ENCODE measurements around the gene GRM5.
"Not testable (repeated sequence)": the region's sequence is repeated elsewhere in the genome, so short reads cannot be mapped to it uniquely, and the experiment has no call there.

Gene GRM5

GRCh38 chr11:88961621-88962020, 104.2 kb downstream of the GRM5 start:
- H3K4me1 ChIP-seq (ENCODE audit: insufficient read depth, low read length); H3K27me3 ChIP-seq (ENCODE audit: insufficient read depth, low read length); H3K9me3 ChIP-seq (ENCODE audit: insufficient read depth, low read depth, low read length); H3K9ac ChIP-seq (ENCODE audit: low read depth, low read length); H3K36me3 ChIP-seq (ENCODE audit: insufficient read depth, low read depth, low read length); H3K4me3 ChIP-seq (ENCODE audit: low read length); H3K27ac ChIP-seq (ENCODE audit: low read length): not testable (repeated sequence)

DNA sequence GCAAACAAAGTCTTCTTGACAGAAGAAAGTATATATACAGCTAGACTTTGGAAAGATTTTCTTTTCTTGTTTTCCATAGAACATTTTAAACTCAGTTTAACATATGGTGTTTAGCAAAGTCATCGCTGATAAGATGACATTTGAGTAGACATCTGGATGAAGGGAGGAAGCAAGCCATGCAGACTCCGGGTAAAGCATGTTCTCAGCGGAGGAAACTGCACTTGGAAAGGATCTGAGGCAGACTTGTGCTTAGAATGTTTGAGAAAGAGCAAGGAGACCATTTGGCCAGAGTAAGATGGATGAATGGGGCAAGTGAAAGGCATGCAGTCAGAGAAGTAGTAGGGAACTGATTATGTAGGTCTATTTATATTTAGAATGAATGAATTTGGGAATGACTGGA, 105.9 kb downstream of the GRM5 start:
- H3K36me3 ChIP-seq (ENCODE audit: insufficient read depth, low read depth, low read length); H3K9me3 ChIP-seq (ENCODE audit: insufficient read depth, low read depth, low read length): not testable (repeated sequence)

GRCh38 chr11:88950975-88951374, 114.8 kb downstream of the GRM5 start:
- no peak overlapping the region for H3K4me3 ChIP-seq (ENCODE audit: low read length)
- no peaks in the 10 kb centered on the region for H3K36me3 ChIP-seq (ENCODE audit: insufficient read depth, low read depth, low read length)
- H3K9ac ChIP-seq (ENCODE audit: low read depth, low read length), result no peak overlapping the region
- H3K27me3 ChIP-seq (ENCODE audit: insufficient read depth, low read length), result no peaks in the 10 kb centered on the region
- H3K4me1 ChIP-seq (ENCODE audit: insufficient read depth, low read length), result no peaks in the 10 kb centered on the region
- no peaks in the 10 kb centered on the region for H3K9me3 ChIP-seq (ENCODE audit: insufficient read depth, low read depth, low read length)
- H3K27ac ChIP-seq (ENCODE audit: low read length), result no peak overlapping the region

More for the DNA sequence above, 105.9 kb downstream of the GRM5 start:
- not testable (repeated sequence) for H3K27me3 ChIP-seq (ENCODE audit: insufficient read depth, low read length); H3K27ac ChIP-seq (ENCODE audit: low read length); H3K4me1 ChIP-seq (ENCODE audit: insufficient read depth, low read length); H3K9ac ChIP-seq (ENCODE audit: low read depth, low read length); H3K4me3 ChIP-seq (ENCODE audit: low read length)

DNA sequence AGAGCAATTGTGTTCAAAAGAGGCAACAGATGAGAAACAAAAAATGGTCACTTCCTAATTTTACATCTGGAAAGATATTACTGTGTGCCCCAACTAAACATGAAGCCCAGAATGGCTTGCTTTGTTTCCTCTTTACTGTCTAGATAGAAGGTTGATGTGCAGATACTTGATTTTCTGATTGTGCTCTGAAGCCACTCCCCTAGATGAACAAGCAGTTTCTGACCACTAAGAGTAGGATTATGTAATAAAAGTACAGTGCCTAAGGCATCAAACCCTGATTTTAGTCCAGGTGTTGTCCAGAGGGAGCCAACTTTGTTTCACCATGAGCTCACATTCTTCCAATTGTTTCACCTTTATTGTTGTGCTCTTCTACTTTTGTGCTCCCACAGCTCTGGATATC, 116.9 kb downstream of the GRM5 start:
- not testable (repeated sequence) for H3K4me3 ChIP-seq (ENCODE audit: low read length); H3K9me3 ChIP-seq (ENCODE audit: insufficient read depth, low read depth, low read length); H3K27ac ChIP-seq (ENCODE audit: low read length); H3K9ac ChIP-seq (ENCODE audit: low read depth, low read length); H3K27me3 ChIP-seq (ENCODE audit: insufficient read depth, low read length); H3K4me1 ChIP-seq (ENCODE audit: insufficient read depth, low read length); H3K36me3 ChIP-seq (ENCODE audit: insufficient read depth, low read depth, low read length)

DNA sequence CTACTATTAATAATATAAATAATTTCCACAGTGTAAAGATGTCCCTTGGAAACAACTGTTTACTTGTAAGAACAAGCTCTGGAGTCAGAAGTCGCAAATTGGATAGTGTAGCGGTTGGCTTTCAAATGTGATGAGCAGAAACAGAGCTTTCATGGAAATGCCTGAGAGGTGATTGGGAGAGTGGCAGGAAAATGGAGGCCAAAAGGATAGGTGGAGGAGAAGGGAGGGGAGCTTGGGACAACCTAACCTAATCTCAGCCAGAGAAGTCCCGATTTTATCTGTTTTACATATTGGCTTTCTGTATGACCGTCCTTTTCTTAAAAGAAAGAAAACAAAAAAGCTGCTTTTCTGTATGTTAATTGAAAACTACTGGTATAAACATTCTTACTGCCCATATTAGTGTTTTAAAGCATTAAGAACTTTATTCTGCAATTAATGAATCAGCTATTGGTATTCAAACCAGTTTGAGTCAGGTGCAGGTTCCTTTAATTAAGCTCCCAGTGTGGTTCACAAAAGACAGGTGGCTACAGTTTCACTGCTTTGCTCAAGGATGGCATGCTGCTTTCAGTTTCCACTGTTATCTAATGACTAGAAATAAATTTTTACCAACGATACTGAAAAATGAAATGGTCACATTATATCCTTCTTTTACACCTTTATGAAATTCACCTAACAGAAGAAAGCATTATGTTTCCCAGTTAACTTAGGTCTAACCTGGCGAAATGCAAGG, 117.8 kb downstream of the GRM5 start:
- not testable (repeated sequence) for H3K27me3 ChIP-seq (ENCODE audit: insufficient read depth, low read length); H3K4me1 ChIP-seq (ENCODE audit: insufficient read depth, low read length); H3K36me3 ChIP-seq (ENCODE audit: insufficient read depth, low read depth, low read length); H3K9me3 ChIP-seq (ENCODE audit: insufficient read depth, low read depth, low read length); H3K9ac ChIP-seq (ENCODE audit: low read depth, low read length); H3K27ac ChIP-seq (ENCODE audit: low read length); H3K4me3 ChIP-seq (ENCODE audit: low read length)

GRCh38 chr11:88929665-88930064, 136.1 kb downstream of the GRM5 start:
- H3K9ac ChIP-seq (ENCODE audit: low read depth, low read length); H3K4me3 ChIP-seq (ENCODE audit: low read length); H3K9me3 ChIP-seq (ENCODE audit: insufficient read depth, low read depth, low read length); H3K4me1 ChIP-seq (ENCODE audit: insufficient read depth, low read length); H3K27ac ChIP-seq (ENCODE audit: low read length); H3K36me3 ChIP-seq (ENCODE audit: insufficient read depth, low read depth, low read length); H3K27me3 ChIP-seq (ENCODE audit: insufficient read depth, low read length): not testable (repeated sequence)

DNA sequence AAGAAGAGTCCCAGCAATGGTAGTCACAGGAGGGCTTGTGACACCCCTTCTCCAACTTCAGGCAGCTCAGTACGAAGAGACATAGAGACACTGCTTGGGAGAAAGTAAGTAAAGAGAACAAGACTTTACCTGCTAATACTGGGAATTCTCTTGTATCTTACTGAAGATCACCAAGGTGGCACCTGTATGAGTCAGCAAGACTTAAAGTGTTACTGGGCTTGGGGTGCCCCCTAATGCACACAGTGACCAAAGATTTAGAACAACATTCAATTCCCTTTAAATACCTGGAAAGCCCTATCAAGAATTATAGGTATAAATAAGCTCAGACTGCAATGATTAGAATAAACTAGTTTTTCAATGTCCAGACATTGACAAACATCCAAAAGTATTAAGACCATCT, 148.7 kb downstream of the GRM5 start:
- H3K9ac ChIP-seq (ENCODE audit: low read depth, low read length); H3K36me3 ChIP-seq (ENCODE audit: insufficient read depth, low read depth, low read length); H3K4me3 ChIP-seq (ENCODE audit: low read length); H3K27me3 ChIP-seq (ENCODE audit: insufficient read depth, low read length); H3K4me1 ChIP-seq (ENCODE audit: insufficient read depth, low read length); H3K27ac ChIP-seq (ENCODE audit: low read length); H3K9me3 ChIP-seq (ENCODE audit: insufficient read depth, low read depth, low read length): not testable (repeated sequence)

DNA sequence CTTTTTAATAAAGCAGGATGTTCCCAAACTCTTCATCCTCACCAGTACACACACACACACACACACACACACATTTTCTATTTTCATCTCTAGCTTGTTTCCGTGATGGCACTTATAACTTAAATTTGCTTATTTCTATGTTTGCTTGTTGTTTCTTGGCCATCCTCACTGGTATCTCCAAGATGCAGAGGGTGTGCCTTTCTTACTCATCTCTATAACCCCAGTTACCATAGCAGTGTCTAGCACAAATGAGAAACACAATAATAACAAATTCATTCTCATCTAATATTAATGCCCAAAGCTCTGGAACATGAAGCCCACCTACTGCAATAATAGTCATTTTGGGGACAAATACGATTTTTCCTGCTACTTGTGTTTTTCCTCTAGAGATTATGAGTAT, 156.3 kb downstream of the GRM5 start:
- Histone ChIP-seq H3K9me3 (ENCODE audit: insufficient read depth, low read depth, low read length) (no peaks in the 10 kb centered on the region), H3K9ac (ENCODE audit: low read depth, low read length) (no peak overlapping the region), H3K4me1 (ENCODE audit: insufficient read depth, low read length) (no peaks in the 10 kb centered on the region), H3K27ac (ENCODE audit: low read length) (no peak overlapping the region), H3K27me3 (ENCODE audit: insufficient read depth, low read length) (no peaks in the 10 kb centered on the region), H3K36me3 (ENCODE audit: insufficient read depth, low read depth, low read length) (no peaks in the 10 kb centered on the region), H3K4me3 (ENCODE audit: low read length) (no peak overlapping the region)

GRCh38 chr11:88901436-88901835, 164.3 kb downstream of the GRM5 start:
- H3K9me3 ChIP-seq (ENCODE audit: insufficient read depth, low read depth, low read length); H3K4me3 ChIP-seq (ENCODE audit: low read length); H3K27ac ChIP-seq (ENCODE audit: low read length); H3K36me3 ChIP-seq (ENCODE audit: insufficient read depth, low read depth, low read length); H3K4me1 ChIP-seq (ENCODE audit: insufficient read depth, low read length); H3K9ac ChIP-seq (ENCODE audit: low read depth, low read length); H3K27me3 ChIP-seq (ENCODE audit: insufficient read depth, low read length): not testable (repeated sequence)

GRCh38 chr11:88888855-88889254, 176.9 kb downstream of the GRM5 start:
- H3K27me3 ChIP-seq (ENCODE audit: insufficient read depth, low read length); H3K4me1 ChIP-seq (ENCODE audit: insufficient read depth, low read length); H3K27ac ChIP-seq (ENCODE audit: low read length); H3K36me3 ChIP-seq (ENCODE audit: insufficient read depth, low read depth, low read length); H3K4me3 ChIP-seq (ENCODE audit: low read length); H3K9ac ChIP-seq (ENCODE audit: low read depth, low read length): not testable (repeated sequence)
- peaks cover 14% of the 10 kb centered on the region; the same call in 1 of the 2 replicates for H3K9me3 ChIP-seq (ENCODE audit: insufficient read depth, low read depth, low read length)

DNA sequence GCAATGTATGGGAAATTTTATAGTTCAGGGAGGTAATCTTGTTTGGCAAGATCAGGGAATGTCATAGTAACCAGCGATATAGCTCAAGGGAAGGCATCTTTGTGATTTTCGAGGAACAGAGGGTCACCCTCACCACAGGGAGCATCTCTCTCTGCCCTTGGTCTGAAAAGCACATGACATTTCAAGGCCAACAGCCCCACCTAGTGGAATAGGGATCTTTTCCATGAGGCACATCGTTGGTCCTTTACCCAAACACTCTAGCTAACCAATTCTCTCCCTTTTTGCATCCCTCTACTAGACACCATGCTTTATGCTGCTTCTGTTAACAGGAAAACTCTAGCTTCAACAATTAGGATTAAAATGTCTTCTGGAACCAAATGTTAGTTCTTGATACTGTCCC, 179.0 kb downstream of the GRM5 start:
- Histone ChIP-seq H3K9me3 (ENCODE audit: insufficient read depth, low read depth, low read length) (peaks cover 14% of the 10 kb centered on the region), H3K27ac (ENCODE audit: low read length) (no peak overlapping the region), H3K9ac (ENCODE audit: low read depth, low read length) (no peak overlapping the region), H3K36me3 (ENCODE audit: insufficient read depth, low read depth, low read length) (no peaks in the 10 kb centered on the region), H3K27me3 (ENCODE audit: insufficient read depth, low read length) (no peaks in the 10 kb centered on the region), H3K4me3 (ENCODE audit: low read length) (no peak overlapping the region), H3K4me1 (ENCODE audit: insufficient read depth, low read length) (no peaks in the 10 kb centered on the region)

GRCh38 chr11:88882800-88883199, 183.0 kb downstream of the GRM5 start:
- not testable (repeated sequence) for H3K4me1 ChIP-seq (ENCODE audit: insufficient read depth, low read length); H3K9me3 ChIP-seq (ENCODE audit: insufficient read depth, low read depth, low read length); H3K9ac ChIP-seq (ENCODE audit: low read depth, low read length); H3K27ac ChIP-seq (ENCODE audit: low read length); H3K36me3 ChIP-seq (ENCODE audit: insufficient read depth, low read depth, low read length); H3K4me3 ChIP-seq (ENCODE audit: low read length); H3K27me3 ChIP-seq (ENCODE audit: insufficient read depth, low read length)

DNA sequence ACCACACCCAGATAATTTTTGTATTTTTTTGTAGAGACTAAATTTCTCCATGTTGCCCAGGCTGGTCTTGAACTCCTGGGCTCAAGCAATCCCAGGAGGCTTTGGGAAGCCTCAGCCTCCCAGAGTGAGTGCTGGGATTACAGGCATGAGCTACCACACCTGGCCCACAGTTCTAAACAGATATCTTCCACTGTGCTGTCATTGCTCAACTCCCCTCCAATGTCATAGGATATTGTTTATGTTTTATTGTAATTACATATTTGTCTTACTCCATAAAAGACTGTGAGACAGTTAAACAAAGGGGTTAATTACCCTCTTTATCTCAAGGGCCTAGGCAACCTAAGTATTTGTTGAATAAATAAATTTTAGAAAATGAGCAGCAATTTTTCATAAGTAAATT, 204.2 kb downstream of the GRM5 start:
- Histone ChIP-seq H3K36me3 (ENCODE audit: insufficient read depth, low read depth, low read length) (no peaks in the 10 kb centered on the region), H3K9ac (ENCODE audit: low read depth, low read length) (no peak overlapping the region), H3K9me3 (ENCODE audit: insufficient read depth, low read depth, low read length) (no peaks in the 10 kb centered on the region), H3K4me3 (ENCODE audit: low read length) (no peak overlapping the region), H3K27ac (ENCODE audit: low read length) (no peak overlapping the region), H3K4me1 (ENCODE audit: insufficient read depth, low read length) (no peaks in the 10 kb centered on the region), H3K27me3 (ENCODE audit: insufficient read depth, low read length) (no peaks in the 10 kb centered on the region)
